ENCODE data around the gene CALCOCO1. TPM values are rescaled to one million over a fixed set of nuclear protein-coding genes. Genes with fewer than 3 reads are reported as not detected.

The CALCOCO1 gene
- total RNA-seq, 1 experiment from 2014 or later, result 49.4 TPM

DNA sequence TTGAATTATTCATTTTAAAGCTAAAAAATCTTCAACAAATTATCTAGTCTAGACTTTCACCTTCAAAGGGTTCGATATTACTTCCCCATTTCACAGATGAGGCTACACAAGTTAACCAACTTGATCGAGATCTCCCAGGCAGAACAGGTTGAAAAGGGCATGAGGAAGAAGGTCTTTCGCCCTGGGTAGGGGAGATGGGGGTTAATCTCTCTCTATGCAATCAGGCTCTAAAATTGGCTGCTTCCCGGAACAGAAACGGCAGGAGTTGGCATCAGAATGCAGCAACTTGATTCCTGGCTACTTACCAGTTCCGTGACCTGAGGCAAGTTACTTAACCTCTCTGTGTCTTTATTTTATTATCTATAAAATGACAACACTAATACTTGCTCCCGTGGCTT is 26.9 kb upstream of the CALCOCO1 start:
- CTCF ChIA-PET, result interaction anchor here (0.6 to 6.7 kb wide), 7 partner anchors 9 to 438 kb away, joined by 3 to 96 read pairs (median 4); no protein-coding TSS in a partner anchor

DNA sequence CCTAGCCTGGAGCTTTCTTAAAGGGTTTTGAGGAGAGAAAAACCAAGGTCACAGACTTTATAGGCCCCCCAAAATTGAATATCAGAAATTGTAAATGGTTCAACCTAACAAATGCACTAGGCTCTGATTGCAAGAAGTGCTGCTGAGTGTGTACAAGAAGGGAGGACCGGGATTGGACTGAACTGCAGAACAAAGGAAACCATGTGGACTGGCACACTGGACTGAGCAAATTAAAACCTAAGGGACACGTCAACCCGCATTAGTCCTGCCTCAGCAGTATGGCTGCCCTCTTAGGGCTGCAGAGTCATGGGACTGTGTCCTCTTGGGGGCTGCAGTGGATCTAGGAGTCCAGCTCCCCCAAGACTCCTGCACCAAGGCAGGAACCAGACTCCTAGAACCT is 25.4 kb upstream of the CALCOCO1 start:
- intact Hi-C loops (cut with micrococcal nuclease), result no loop called here
- ChIA-PET CTCF (interaction anchor here (0.5 to 6.7 kb wide), 6 partner anchors 8 to 1241 kb away, joined by 3 to 96 read pairs (median 3); no protein-coding TSS in a partner anchor), POLR2A (interaction anchor here (0.7 kb wide), 1 partner anchor 66 kb away, joined by 3 read pairs; no protein-coding TSS in a partner anchor)
- DNase-seq (ENCODE audit: unreplicated experiment), result no peak
- H3K27ac Mint-ChIP-seq (ENCODE audit: low read depth, unreplicated experiment), result no peak overlapping the region
- BruUV-seq (replicated peaks), result no TSS peak
- H3K4me1 Mint-ChIP-seq (ENCODE audit: insufficient read depth, unreplicated experiment), result no peaks in the 10 kb centered on the region
- H3K4me3 Mint-ChIP-seq (ENCODE audit: unreplicated experiment), result no peak overlapping the region
- no peaks in the 10 kb centered on the region for H3K36me3 Mint-ChIP-seq (ENCODE audit: insufficient read depth, unreplicated experiment)
- H3K27me3 Mint-ChIP-seq (ENCODE audit: insufficient read depth, unreplicated experiment), result peaks cover under 1% of the 10 kb centered on the region
- H3K9me3 Mint-ChIP-seq (ENCODE audit: unreplicated experiment), result no peaks in the 10 kb centered on the region
- TF ChIP-seq, protein P1, sequence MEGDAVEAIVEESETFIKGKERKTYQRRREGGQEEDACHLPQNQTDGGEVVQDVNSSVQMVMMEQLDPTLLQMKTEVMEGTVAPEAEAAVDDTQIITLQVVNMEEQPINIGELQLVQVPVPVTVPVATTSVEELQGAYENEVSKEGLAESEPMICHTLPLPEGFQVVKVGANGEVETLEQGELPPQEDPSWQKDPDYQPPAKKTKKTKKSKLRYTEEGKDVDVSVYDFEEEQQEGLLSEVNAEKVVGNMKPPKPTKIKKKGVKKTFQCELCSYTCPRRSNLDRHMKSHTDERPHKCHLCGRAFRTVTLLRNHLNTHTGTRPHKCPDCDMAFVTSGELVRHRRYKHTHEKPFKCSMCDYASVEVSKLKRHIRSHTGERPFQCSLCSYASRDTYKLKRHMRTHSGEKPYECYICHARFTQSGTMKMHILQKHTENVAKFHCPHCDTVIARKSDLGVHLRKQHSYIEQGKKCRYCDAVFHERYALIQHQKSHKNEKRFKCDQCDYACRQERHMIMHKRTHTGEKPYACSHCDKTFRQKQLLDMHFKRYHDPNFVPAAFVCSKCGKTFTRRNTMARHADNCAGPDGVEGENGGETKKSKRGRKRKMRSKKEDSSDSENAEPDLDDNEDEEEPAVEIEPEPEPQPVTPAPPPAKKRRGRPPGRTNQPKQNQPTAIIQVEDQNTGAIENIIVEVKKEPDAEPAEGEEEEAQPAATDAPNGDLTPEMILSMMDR (IDR thresholded peaks at IDR 0.05; ENCODE audit: unreplicated experiment), result no peak

More for the DNA sequence above, 26.9 kb upstream of the CALCOCO1 start:
- H3K4me3 Mint-ChIP-seq (ENCODE audit: unreplicated experiment), result no peak overlapping the region
- intact Hi-C loops (cut with micrococcal nuclease), result no loop called here
- no TSS peak for BruUV-seq (replicated peaks)
- TF ChIP-seq, protein P1 (IDR thresholded peaks at IDR 0.05; ENCODE audit: unreplicated experiment), result no peak
- H3K36me3 Mint-ChIP-seq (ENCODE audit: insufficient read depth, unreplicated experiment), result no peaks in the 10 kb centered on the region
- H3K4me1 Mint-ChIP-seq (ENCODE audit: insufficient read depth, unreplicated experiment), result no peaks in the 10 kb centered on the region
- no peak overlapping the region for H3K27ac Mint-ChIP-seq (ENCODE audit: low read depth, unreplicated experiment)
- POLR2A ChIA-PET, result no interaction called here
- H3K27me3 Mint-ChIP-seq (ENCODE audit: insufficient read depth, unreplicated experiment), result peaks cover 16% of the 10 kb centered on the region
- H3K9me3 Mint-ChIP-seq (ENCODE audit: unreplicated experiment), result no peaks in the 10 kb centered on the region
- DNase-seq (ENCODE audit: unreplicated experiment), result peak; percentile 46

- ChIA-PET CTCF (interaction anchor here (0.5 to 6.7 kb wide), 6 partner anchors 7 to 1242 kb away, joined by 3 to 96 read pairs (median 3); no protein-coding TSS in a partner anchor), POLR2A (interaction anchor here (0.7 kb wide), 1 partner anchor 66 kb away, joined by 3 read pairs; no protein-coding TSS in a partner anchor)
- H3K27ac Mint-ChIP-seq (ENCODE audit: low read depth, unreplicated experiment), result no peak overlapping the region
- DNase-seq (ENCODE audit: unreplicated experiment), result no peak
- H3K9me3 Mint-ChIP-seq (ENCODE audit: unreplicated experiment), result no peaks in the 10 kb centered on the region
- TF ChIP-seq, protein P1 (IDR thresholded peaks at IDR 0.05; ENCODE audit: unreplicated experiment), result no peak
- no peaks in the 10 kb centered on the region for H3K36me3 Mint-ChIP-seq (ENCODE audit: insufficient read depth, unreplicated experiment)
- intact Hi-C loops (cut with micrococcal nuclease), result no loop called here
- no TSS peak for BruUV-seq (replicated peaks)
- H3K4me1 Mint-ChIP-seq (ENCODE audit: insufficient read depth, unreplicated experiment), result no peaks in the 10 kb centered on the region
- H3K27me3 Mint-ChIP-seq (ENCODE audit: insufficient read depth, unreplicated experiment), result no peaks in the 10 kb centered on the region
- no peak overlapping the region for H3K4me3 Mint-ChIP-seq (ENCODE audit: unreplicated experiment)
Measured at GRCh38 chr12:53752192-53752601, 24.9 kb upstream of the CALCOCO1 start.

GRCh38 chr12:53751336-53752191 is 24.3 kb upstream of the CALCOCO1 start, which contains the start of gene CISTR:
TSS of gene CISTR (minus strand) at chr12:53751979.
- Mint-ChIP-seq H3K27me3 (ENCODE audit: insufficient read depth, unreplicated experiment) (no peaks in the 10 kb centered on the region), H3K4me1 (ENCODE audit: insufficient read depth, unreplicated experiment) (no peaks in the 10 kb centered on the region), H3K36me3 (ENCODE audit: insufficient read depth, unreplicated experiment) (no peaks in the 10 kb centered on the region), H3K4me3 (ENCODE audit: unreplicated experiment) (no peak within 1 kb of the TSS), H3K27ac (ENCODE audit: low read depth, unreplicated experiment) (no peak within 1 kb of the TSS), H3K9me3 (ENCODE audit: unreplicated experiment) (no peaks in the 10 kb centered on the region)
- BruUV-seq (replicated peaks), result no TSS peak
- no peak for DNase-seq (ENCODE audit: unreplicated experiment)
- ChIA-PET POLR2A (no interaction called here), CTCF (interaction anchor here (0.6 to 6.7 kb wide), 4 partner anchors 6 to 449 kb away, joined by 3 to 96 read pairs (median 4); no protein-coding TSS in a partner anchor)
- intact Hi-C loops (cut with micrococcal nuclease), result no loop called here
- TF ChIP-seq, protein P1 (IDR thresholded peaks at IDR 0.05; ENCODE audit: unreplicated experiment), result no peak

Data from MCF 10A (cell line).